EL (cell line): ENCODE data around the gene FOLR3.
"Not testable (repeated sequence)": the region's sequence is repeated elsewhere in the genome, so short reads cannot be mapped to it uniquely, and the experiment has no call there.

Experiments used
- DNase-seq: peaks from one replicate; pipeline ENCODE4 v3.0.0-alpha.2; 2016

FOLR3 gene

GRCh38 chr11:72124046-72124445, 11.5 kb upstream of the FOLR3 start:
- DNase-seq = no peak

GRCh38 chr11:72125956-72126355, 9.6 kb upstream of the FOLR3 start:
- DNase-seq = no peak

GRCh38 chr11:72127923-72128322, 7.6 kb upstream of the FOLR3 start:
- no peak for DNase-seq

GRCh38 chr11:72129381-72129780, 6.1 kb upstream of the FOLR3 start:
- DNase-seq = no peak

- no peak for DNase-seq
These were observed 2.9 kb upstream of the FOLR3 start for GRCh38 chr11:72132646-72133045.

GRCh38 chr11:72135891-72136683, 562 bp downstream of the FOLR3 start:
- peak; percentile 30 for DNase-seq

GRCh38 chr11:72136684-72137262, 1.2 kb downstream of the FOLR3 start:
- no peak for DNase-seq

GRCh38 chr11:72138821-72139390, 3.4 kb downstream of the FOLR3 start:
- DNase-seq = no peak

- DNase-seq = no peak
These were observed 4.0 kb downstream of the FOLR3 start for GRCh38 chr11:72139500-72139899.

- DNase-seq = peak; percentile 59
These were observed 5.1 kb downstream of the FOLR3 start for GRCh38 chr11:72140661-72141060.

- DNase-seq = peak; percentile 97
These were observed 5.5 kb downstream of the FOLR3 start for GRCh38 chr11:72141066-72141465.

- peak; percentile 53 for DNase-seq
These were observed 6.6 kb downstream of the FOLR3 start for GRCh38 chr11:72142086-72142485.

- not testable (repeated sequence) for DNase-seq
These were observed 7.0 kb downstream of the FOLR3 start for GRCh38 chr11:72142543-72142942.

GRCh38 chr11:72144807-72145565, 9.5 kb downstream of the FOLR3 start:
- DNase-seq = peak; percentile 98

- DNase-seq = no peak
These were observed 11.1 kb downstream of the FOLR3 start for GRCh38 chr11:72146625-72147024.

- DNase-seq = no peak
These were observed 15.4 kb downstream of the FOLR3 start for GRCh38 chr11:72150882-72151281.

- DNase-seq = not testable (repeated sequence)
These were observed 18.3 kb downstream of the FOLR3 start for GRCh38 chr11:72153874-72154273.

- DNase-seq = no peak
These were observed 19.3 kb downstream of the FOLR3 start for GRCh38 chr11:72154816-72155215.

- no peak for DNase-seq
These were observed 20.2 kb downstream of the FOLR3 start for GRCh38 chr11:72155751-72156150.

GRCh38 chr11:72157131-72157530, 21.6 kb downstream of the FOLR3 start:
- DNase-seq = no peak

- peak; percentile 26 for DNase-seq
These were observed 24.8 kb downstream of the FOLR3 start for GRCh38 chr11:72160319-72160718.

- no peak for DNase-seq
These were observed 27.5 kb downstream of the FOLR3 start for GRCh38 chr11:72162891-72163492.

- DNase-seq = not testable (repeated sequence)
These were observed 28.7 kb downstream of the FOLR3 start for GRCh38 chr11:72164187-72164586.
